A549 (cell line): ENCODE results near the gene KYNU. TPM values are rescaled to one million over a fixed set of nuclear protein-coding genes. Genes with fewer than 3 reads are reported as not detected.

Source experiments
- ATAC-seq, 2 experiments: fragments of 200-7000 bp in 1 of 2; fragments of >200 bp in 1 of 2; cut with Nextera tagmentation in 1 of 2; cut with Tn5 transposase in 1 of 2; 3 replicates each; pipeline versions ENCODE4 v1.8.0 to v1.9.1; 2018 to 2020; ENCODE audit warnings: mild to moderate bottlenecking in 1 of 2, moderate library complexity in 1 of 2
- CTCF ChIA-PET: fragments of 300-600 bp; sonication (Branson Sonifier 250); formaldehyde crosslinking; extraction: SDS; loops from one replicate; lab custom pipeline; 2021; ENCODE audit warnings: antibody characterized with exemption, inconsistent platforms; lab: Yijun Ruan, JAX
- POLR2A ChIA-PET: fragments of 350-600 bp; formaldehyde crosslinking; extraction: SDS; loops from one replicate; lab custom pipeline; 2021; ENCODE audit warnings: antibody characterized with exemption, inconsistent platforms; lab: Yijun Ruan, JAX
- DNase-seq, 2 experiments: peaks; one replicate each; pipeline versions ENCODE4 v3.0.0 to v3.0.0-alpha.2; 2011 to 2016; ENCODE audit warnings: low read depth in 1 of 2, low spot score in 1 of 2
- FAIRE-seq: peaks from 2 replicates; lab custom pipeline; 2011; peaks lifted over from hg19 to GRCh38; lab: Jason Lieb, UNC
- H3K27ac ChIP-seq, 2 experiments: fragments of >200 bp; sonication (Bioruptor Twin); formaldehyde crosslinking; 3 replicates each; pipeline ENCODE4 v1.5.1; 2016 to 2017
- H3K4me1 ChIP-seq: fragments of >200 bp; sonication (Bioruptor Twin); formaldehyde crosslinking; 3 replicates; pipeline ENCODE4 v1.6.1; 2016
- H3K4me2 ChIP-seq: fragments of >200 bp; sonication (Bioruptor Twin); formaldehyde crosslinking; 3 replicates; pipeline ENCODE4 v1.6.1; 2016
- H3K4me3 ChIP-seq: fragments of >200 bp; sonication (Bioruptor Twin); formaldehyde crosslinking; 3 replicates; pipeline ENCODE4 v1.5.1; 2016
- H3K9me3 ChIP-seq: fragments of >200 bp; sonication (Bioruptor Twin); formaldehyde crosslinking; 3 replicates; pipeline ENCODE4 v1.6.1; 2016
- BCL3 ChIP-seq: fragments of >200 bp; sonication (Bioruptor Twin); formaldehyde crosslinking; IDR thresholded peaks from 3 replicates; pipeline ENCODE4 v1.6.1; 2016
- BHLHE40 ChIP-seq: IDR thresholded peaks from 2 replicates; pipeline ENCODE4 v1.6.1; 2012; ENCODE audit warnings: low read depth, low read length, inconsistent platforms
- CEBPB ChIP-seq, 2 experiments: fragments of >200 bp in 1 of 2; sonication (Bioruptor Twin) in 1 of 2; formaldehyde crosslinking in 1 of 2; IDR thresholded peaks; 2 replicates each; pipeline ENCODE4 v1.6.1; 2012 to 2016
- EHF ChIP-seq: fragments of 250-450 bp; sonication (Bioruptor Pico); IDR thresholded peaks from 2 replicates; pipeline ENCODE4 v1.5.0; 2020; ENCODE audit warnings: mild to moderate bottlenecking
- EHMT2 ChIP-seq: fragments of 200-600 bp; sonication (generic); IDR thresholded peaks from 2 replicates; pipeline ENCODE4 v1.6.1; 2016; ENCODE audit warnings: antibody characterized with exemption, low read depth, mild to moderate bottlenecking, moderate library complexity
- GATA3 ChIP-seq: IDR thresholded peaks from 2 replicates; pipeline ENCODE4 v1.6.1; 2012; ENCODE audit warnings: borderline replicate concordance
- HOXA7 ChIP-seq: fragments of 250-450 bp; sonication (Bioruptor Pico); IDR thresholded peaks from 2 replicates; pipeline ENCODE4 v1.5.0; 2020; ENCODE audit warnings: mild to moderate bottlenecking, moderate library complexity
- HOXB5 ChIP-seq: fragments of 250-450 bp; sonication (Bioruptor Pico); IDR thresholded peaks from 2 replicates; pipeline ENCODE4 v1.5.0; 2020; ENCODE audit warnings: mild to moderate bottlenecking, moderate library complexity
- JUN ChIP-seq, 2 experiments: fragments of >200 bp; sonication (Bioruptor Twin); formaldehyde crosslinking; IDR thresholded peaks; 2 replicates in 1 of 2; 3 replicates in 1 of 2; pipeline ENCODE4 v1.6.1; 2016 to 2017
- MAFK ChIP-seq: fragments of 450-650 bp; IDR thresholded peaks from 2 replicates; pipeline ENCODE4 v1.6.1; 2014; ENCODE audit not compliant: partially characterized antibody
- MAZ ChIP-seq: fragments of 150-350 bp; IDR thresholded peaks from 2 replicates; pipeline ENCODE4 v1.6.1; 2014; ENCODE audit warnings: antibody characterized with exemption, low read depth, low read length, borderline replicate concordance
- NR3C1 ChIP-seq: fragments of >200 bp; sonication (Bioruptor Twin); formaldehyde crosslinking; IDR thresholded peaks from 3 replicates; pipeline ENCODE4 v1.6.1; 2017
- POLR2AphosphoS2 ChIP-seq: conservative IDR thresholded peaks from 2 replicates; pipeline ENCODE4 v1.6.1; 2012; ENCODE audit warnings: low read length, improper control_type of control experiment, inconsistent platforms
- REST ChIP-seq: fragments of 200-600 bp; sonication (generic); IDR thresholded peaks from 2 replicates; pipeline ENCODE4 v1.6.1; 2016; ENCODE audit warnings: antibody characterized with exemption, mild to moderate bottlenecking, moderate library complexity
- SREBF2 ChIP-seq: fragments of 450-650 bp; IDR thresholded peaks from 2 replicates; pipeline ENCODE4 v1.6.1; 2014; ENCODE audit warnings: mild to moderate bottlenecking, moderate library complexity
- WGBS: methylation state at CpG from one replicate; pipeline ENCODE4 v1.1.6; 2017; ENCODE audit errors: missing lambda C conversion rate; 5-methylcytosine and 5-hydroxymethylcytosine counted together
- polyA plus RNA-seq, 4 experiments: library from polyadenylated mRNA; depleted of rRNA in 3 of 4; stranded (reverse); fragments of >200 nt; fragmentation: RNase III in 1 of 4; extraction: RNeasy Plus Mini Kit Qiagen cat#74134 plus additional on column Dnase treatment in 1 of 4; gene quantifications; 2 replicates in 3 of 4; 3 replicates in 1 of 4; pipeline ENCODE4 v1.2.3, GENCODE V29; 2011 to 2017

The KYNU gene
- polyA plus RNA-seq, 2 of the 4 experiments (the other 2 are of a cell fraction), result 302 to 324 TPM

- Histone ChIP-seq H3K27ac (peak overlapping the region; percentile 58 to 77; a peak in 5 of 6 replicates), H3K4me2 (peak overlapping the region; percentile 53), H3K9me3 (no peaks in the 10 kb centered on the region), H3K4me1 (peaks cover 70% of the 10 kb centered on the region), H3K4me3 (no peak overlapping the region)
- ATAC-seq (peak; percentile 7 to 9; a peak in 3 of 6 replicates), FAIRE-seq (no peak), DNase-seq (no peak)
- CTCF ChIA-PET, result interaction anchor here (1.0 to 1.1 kb wide), 3 partner anchors 15 to 291 kb away, joined by 3 to 4 read pairs (median 4); no protein-coding TSS in a partner anchor
- POLR2A ChIA-PET, result no interaction called here
- no peak for TF ChIP-seq EHF
- TF ChIP-seq HOXA7 (CRISPR knock-in tag), result peak; percentile 51; the same call in 1 of the 2 replicates
- no peak for TF ChIP-seq EHMT2
- no peak for TF ChIP-seq NR3C1
- no peak for TF ChIP-seq BCL3
- WGBS, result 20% methylated on average over 3 of the region's 4 CpGs
These were observed 96.4 kb downstream of the KYNU start for GRCh38 chr2:142973822-142974207.

- DNase-seq, result peak in 1 of 2 experiments; percentile 66
- ChIA-PET POLR2A (no interaction called here), CTCF (interaction anchor here (1.0 to 1.1 kb wide), 3 partner anchors 14 to 292 kb away, joined by 3 to 4 read pairs (median 4); no protein-coding TSS in a partner anchor)
- Histone ChIP-seq H3K27ac (peak overlapping the region; percentile 58 to 77; a peak in 5 of 6 replicates), H3K4me1 (peaks cover 76% of the 10 kb centered on the region), H3K9me3 (no peaks in the 10 kb centered on the region), H3K4me3 (no peak overlapping the region), H3K4me2 (peak overlapping the region; percentile 53)
- FAIRE-seq, result peak; percentile 76
- TF ChIP-seq CEBPB (IDR thresholded peaks at IDR 0.05) (peak in 1 of 2 experiments; percentile 39; a peak in 1 of 4 replicates), REST (no peak), MAFK (no peak), GATA3 (peak; percentile 30; the same call in 1 of the 2 replicates), MAZ (no peak)
- WGBS, result 55% methylated on average over 3 of the region's 3 CpGs
- ATAC-seq, result peak; percentile 12 to 48; a peak in 3 of 6 replicates
These were observed 97.0 kb downstream of the KYNU start for GRCh38 chr2:142974288-142975024.

- FAIRE-seq (no peak), ATAC-seq (peak; percentile 10 to 20; a peak in 3 of 6 replicates), DNase-seq (no peak)
- H3K4me2 ChIP-seq, result no peak overlapping the region; the same call in 2 of the 3 replicates
- WGBS, result 100% methylated on average over 1 of the region's 1 CpG
- H3K4me3 ChIP-seq, result no peak overlapping the region
- no peaks in the 10 kb centered on the region for H3K9me3 ChIP-seq
- H3K27ac ChIP-seq, result peak overlapping the region in 1 of 2 experiments; percentile 77; a peak in 4 of 6 replicates
- ChIA-PET CTCF (no interaction called here), POLR2A (no interaction called here)
- TF ChIP-seq SREBF2 (no peak), JUN (IDR thresholded peaks at IDR 0.05) (0 out of 5 replicates have a peak, but pooled peaks of 1 of the 2 experiments have one; percentile 15), HOXB5 (CRISPR knock-in tag) (no peak), BHLHE40 (no peak), POLR2AphosphoS2 (peak; percentile 90)
- peaks cover 84% of the 10 kb centered on the region for H3K4me1 ChIP-seq
These were observed 97.8 kb downstream of the KYNU start for GRCh38 chr2:142975239-142975638.
